ENCODE measurements around the gene TSPEAR. TPM values are rescaled to one million over a fixed set of nuclear protein-coding genes. Genes with fewer than 3 reads are reported as not detected.

TSPEAR gene
- total and polyA plus RNA-seq, 2 donors (not counting 1 experiment from before 2014, with no cell fraction given) = not detected

GRCh38 chr21:44727757-44728156, 16.4 kb upstream of the TSPEAR start:
- no peak overlapping the region for H3K4me3 Mint-ChIP-seq
- no peak for ATAC-seq (ENCODE audit: low read depth)
- no peak overlapping the region for H3K27ac Mint-ChIP-seq
- peaks cover 41% of the 10 kb centered on the region for H3K27me3 Mint-ChIP-seq
- CTCF ChIA-PET = no interaction called here
- H3K36me3 ChIP-seq (replicated peaks in 1 of 2; ENCODE audit: control extremely low read depth in 1 of 2, control insufficient read depth in 1 of 2, extremely low read depth in 1 of 2, insufficient read depth in 2 of 2, low read length in 1 of 2) = no peaks in the 10 kb centered on the region
- no peaks in the 10 kb centered on the region for H4K20me1 ChIP-seq (ENCODE audit: control insufficient read depth, insufficient read depth, low read length, poor library complexity, severe bottlenecking)
- no peak overlapping the region for H3K4me2 ChIP-seq (replicated peaks; ENCODE audit: low read depth, low read length, poor library complexity, severe bottlenecking)
- POLR2A ChIA-PET = no interaction called here
- no peaks in the 10 kb centered on the region for H3K79me2 ChIP-seq (ENCODE audit: control insufficient read depth, insufficient read depth, low read length)
- no peaks in the 10 kb centered on the region for H3K9me3 Mint-ChIP-seq (ENCODE audit: insufficient read depth)
- H3K27me3 ChIP-seq (replicated peaks in 1 of 4; ENCODE audit: control extremely low read depth in 1 of 4, control insufficient read depth in 3 of 4, insufficient read depth in 4 of 4, low read length in 3 of 4) = peaks cover 0 to 24% (median 10%) of the 10 kb centered on the region in 4 experiments
- no peak overlapping the region for H3K4me3 ChIP-seq (ENCODE audit: control extremely low read depth in 1 of 5, extremely low read depth in 1 of 5, insufficient read depth in 1 of 5, low read depth in 2 of 5, low read length in 4 of 5)
- H3K9me3 ChIP-seq (ENCODE audit: control extremely low read depth in 1 of 3, control insufficient read depth in 2 of 3, insufficient read depth in 1 of 3, low read length in 2 of 3) = peaks cover 0 to 11% (median 0%) of the 10 kb centered on the region in 3 donors
- no peak for DNase-seq
- intact Hi-C loops (cut with micrococcal nuclease) = no loop called here
- peaks cover 11 to 12% of the 10 kb centered on the region in 2 donors for H3K4me1 ChIP-seq (ENCODE audit: control insufficient read depth in 2 of 2, insufficient read depth in 2 of 2, low read length in 2 of 2)
- TF ChIP-seq, protein P1, sequence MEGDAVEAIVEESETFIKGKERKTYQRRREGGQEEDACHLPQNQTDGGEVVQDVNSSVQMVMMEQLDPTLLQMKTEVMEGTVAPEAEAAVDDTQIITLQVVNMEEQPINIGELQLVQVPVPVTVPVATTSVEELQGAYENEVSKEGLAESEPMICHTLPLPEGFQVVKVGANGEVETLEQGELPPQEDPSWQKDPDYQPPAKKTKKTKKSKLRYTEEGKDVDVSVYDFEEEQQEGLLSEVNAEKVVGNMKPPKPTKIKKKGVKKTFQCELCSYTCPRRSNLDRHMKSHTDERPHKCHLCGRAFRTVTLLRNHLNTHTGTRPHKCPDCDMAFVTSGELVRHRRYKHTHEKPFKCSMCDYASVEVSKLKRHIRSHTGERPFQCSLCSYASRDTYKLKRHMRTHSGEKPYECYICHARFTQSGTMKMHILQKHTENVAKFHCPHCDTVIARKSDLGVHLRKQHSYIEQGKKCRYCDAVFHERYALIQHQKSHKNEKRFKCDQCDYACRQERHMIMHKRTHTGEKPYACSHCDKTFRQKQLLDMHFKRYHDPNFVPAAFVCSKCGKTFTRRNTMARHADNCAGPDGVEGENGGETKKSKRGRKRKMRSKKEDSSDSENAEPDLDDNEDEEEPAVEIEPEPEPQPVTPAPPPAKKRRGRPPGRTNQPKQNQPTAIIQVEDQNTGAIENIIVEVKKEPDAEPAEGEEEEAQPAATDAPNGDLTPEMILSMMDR (IDR thresholded peaks at IDR 0.05) = no peak
- TF ChIP-seq EZH2 (IDR thresholded peaks at IDR 0.05; ENCODE audit: borderline replicate concordance, insufficient read depth, low read depth, low read length, poor library complexity, severe bottlenecking) = no peak
- H3K9ac ChIP-seq (ENCODE audit: low read length) = no peak overlapping the region
- H3K27ac ChIP-seq (ENCODE audit: low read length in 2 of 2) = no peak overlapping the region
- WGBS (ENCODE audit: insufficient coverage) = 77% methylated on average over 9 of the region's 9 CpGs
- H2AFZ ChIP-seq (ENCODE audit: insufficient read depth, low read depth, low read length, poor library complexity, severe bottlenecking) = no peak overlapping the region
- H3K4me1 Mint-ChIP-seq = peaks cover 4% of the 10 kb centered on the region

DNA sequence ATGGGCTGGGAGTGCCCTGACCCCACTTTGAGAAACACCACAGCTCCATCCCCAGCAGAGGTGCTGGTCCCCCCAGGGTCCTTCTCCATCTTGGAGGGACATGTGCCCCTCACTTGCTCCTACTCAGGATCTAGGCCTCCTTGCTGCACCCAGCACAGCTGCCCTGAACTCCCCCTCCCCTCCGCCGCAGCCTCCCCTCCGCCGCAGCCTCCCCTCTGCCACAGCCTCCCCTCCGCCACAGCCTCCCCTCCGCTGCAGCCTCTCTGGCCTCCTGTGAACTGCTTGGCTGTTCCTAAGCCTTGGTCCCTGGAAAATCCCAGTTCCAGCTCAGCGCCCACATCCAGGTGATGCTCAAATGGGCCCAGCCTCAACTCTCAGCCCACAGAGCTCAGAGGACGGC, 15.9 kb upstream of the TSPEAR start:
- H3K9ac ChIP-seq (ENCODE audit: low read length) = no peak overlapping the region
- no peak overlapping the region for H3K4me3 Mint-ChIP-seq
- H3K36me3 ChIP-seq (replicated peaks in 1 of 2; ENCODE audit: control extremely low read depth in 1 of 2, control insufficient read depth in 1 of 2, extremely low read depth in 1 of 2, insufficient read depth in 2 of 2, low read length in 1 of 2) = no peaks in the 10 kb centered on the region
- no peaks in the 10 kb centered on the region for H3K79me2 ChIP-seq (ENCODE audit: control insufficient read depth, insufficient read depth, low read length)
- ChIA-PET POLR2A (no interaction called here), CTCF (no interaction called here)
- H3K27ac ChIP-seq (ENCODE audit: low read length in 2 of 2) = no peak overlapping the region
- no peaks in the 10 kb centered on the region for H4K20me1 ChIP-seq (ENCODE audit: control insufficient read depth, insufficient read depth, low read length, poor library complexity, severe bottlenecking)
- intact Hi-C loops (cut with micrococcal nuclease) = no loop called here
- H3K4me1 ChIP-seq (ENCODE audit: control insufficient read depth in 2 of 2, insufficient read depth in 2 of 2, low read length in 2 of 2) = peaks cover 11 to 12% of the 10 kb centered on the region in 2 donors
- H3K27me3 Mint-ChIP-seq = peaks cover 46% of the 10 kb centered on the region
- H3K4me1 Mint-ChIP-seq = peaks cover 6% of the 10 kb centered on the region
- no peak overlapping the region for H2AFZ ChIP-seq (ENCODE audit: insufficient read depth, low read depth, low read length, poor library complexity, severe bottlenecking)
- H3K9me3 ChIP-seq (ENCODE audit: control extremely low read depth in 1 of 3, control insufficient read depth in 2 of 3, insufficient read depth in 1 of 3, low read length in 2 of 3) = peaks cover 0 to 12% (median 0%) of the 10 kb centered on the region in 3 donors
- ATAC-seq (ENCODE audit: low read depth) (no peak), DNase-seq (no peak)
- no peak overlapping the region for H3K4me2 ChIP-seq (replicated peaks; ENCODE audit: low read depth, low read length, poor library complexity, severe bottlenecking)
- H3K27ac Mint-ChIP-seq = no peak overlapping the region
- peaks cover 0 to 28% (median 11%) of the 10 kb centered on the region in 4 experiments for H3K27me3 ChIP-seq (replicated peaks in 1 of 4; ENCODE audit: control extremely low read depth in 1 of 4, control insufficient read depth in 3 of 4, insufficient read depth in 4 of 4, low read length in 3 of 4)
- H3K9me3 Mint-ChIP-seq (ENCODE audit: insufficient read depth) = no peaks in the 10 kb centered on the region
- WGBS (ENCODE audit: insufficient coverage) = 92% methylated on average over 8 of the region's 8 CpGs
- TF ChIP-seq, protein P1 (IDR thresholded peaks at IDR 0.05) = no peak
- TF ChIP-seq EZH2 (IDR thresholded peaks at IDR 0.05; ENCODE audit: borderline replicate concordance, insufficient read depth, low read depth, low read length, poor library complexity, severe bottlenecking) = no peak
- no peak overlapping the region for H3K4me3 ChIP-seq (ENCODE audit: control extremely low read depth in 1 of 5, extremely low read depth in 1 of 5, insufficient read depth in 1 of 5, low read depth in 2 of 5, low read length in 4 of 5)

All from B cell (primary cell).